VCaP (cell line): ENCODE data around the gene MAFB.

Experiments used
- H3K27ac ChIP-seq: fragments of 450-650 bp; 2 replicates; pipeline ENCODE4 v1.5.1; 2017
- CTCF ChIP-seq: fragments of 450-650 bp; conservative IDR thresholded peaks from 2 replicates; pipeline ENCODE4 v1.5.1; 2017; ENCODE audit warnings: mild to moderate bottlenecking, moderate library complexity

MAFB gene

GRCh38 chr20:40686434-40686882, 2.6 kb downstream of the MAFB start:
- H3K27ac ChIP-seq = peak overlapping the region; percentile 99
- TF ChIP-seq CTCF = no peak

DNA sequence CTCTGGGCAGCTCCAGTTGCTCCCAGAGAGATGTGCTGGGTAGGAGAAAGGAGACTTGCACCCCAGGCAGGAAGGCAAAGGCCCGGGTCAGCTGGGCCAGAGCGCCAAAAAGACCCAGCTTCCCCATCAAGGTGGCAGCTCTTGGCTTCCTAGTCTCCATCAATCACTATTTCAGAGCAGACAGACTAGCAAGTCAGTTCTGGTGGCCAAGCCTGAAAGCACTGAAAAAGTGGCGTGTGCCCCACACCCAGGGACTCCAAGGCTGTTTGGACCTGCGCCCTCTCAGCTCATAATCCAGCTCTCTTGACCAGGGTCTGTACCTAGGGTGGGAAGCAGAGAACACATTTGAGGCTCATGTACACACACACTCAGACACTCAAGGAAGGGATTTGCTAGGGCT, 3.7 kb downstream of the MAFB start:
- no peak overlapping the region; the same call in 1 of the 2 replicates for H3K27ac ChIP-seq
- no peak for TF ChIP-seq CTCF

DNA sequence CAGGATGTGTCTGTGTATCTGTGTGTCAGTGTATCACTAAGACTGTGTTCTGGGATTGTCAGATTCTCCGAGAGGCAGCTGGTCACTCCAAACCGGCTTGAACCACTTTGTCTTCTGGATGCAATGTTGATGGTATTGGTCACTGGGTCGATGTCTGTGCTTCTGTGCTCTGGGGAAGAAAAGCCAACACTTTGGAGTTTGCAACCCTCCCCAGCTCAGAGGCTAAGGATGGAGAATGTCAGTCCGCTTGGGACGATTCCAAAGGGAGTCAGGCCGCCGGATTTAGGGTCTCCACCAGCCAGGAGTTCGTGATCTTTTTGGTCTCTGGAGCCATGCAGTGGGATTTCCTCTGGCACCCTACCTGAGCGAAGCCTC, 5.2 kb downstream of the MAFB start:
- H3K27ac ChIP-seq = no peak overlapping the region
- no peak for TF ChIP-seq CTCF

DNA sequence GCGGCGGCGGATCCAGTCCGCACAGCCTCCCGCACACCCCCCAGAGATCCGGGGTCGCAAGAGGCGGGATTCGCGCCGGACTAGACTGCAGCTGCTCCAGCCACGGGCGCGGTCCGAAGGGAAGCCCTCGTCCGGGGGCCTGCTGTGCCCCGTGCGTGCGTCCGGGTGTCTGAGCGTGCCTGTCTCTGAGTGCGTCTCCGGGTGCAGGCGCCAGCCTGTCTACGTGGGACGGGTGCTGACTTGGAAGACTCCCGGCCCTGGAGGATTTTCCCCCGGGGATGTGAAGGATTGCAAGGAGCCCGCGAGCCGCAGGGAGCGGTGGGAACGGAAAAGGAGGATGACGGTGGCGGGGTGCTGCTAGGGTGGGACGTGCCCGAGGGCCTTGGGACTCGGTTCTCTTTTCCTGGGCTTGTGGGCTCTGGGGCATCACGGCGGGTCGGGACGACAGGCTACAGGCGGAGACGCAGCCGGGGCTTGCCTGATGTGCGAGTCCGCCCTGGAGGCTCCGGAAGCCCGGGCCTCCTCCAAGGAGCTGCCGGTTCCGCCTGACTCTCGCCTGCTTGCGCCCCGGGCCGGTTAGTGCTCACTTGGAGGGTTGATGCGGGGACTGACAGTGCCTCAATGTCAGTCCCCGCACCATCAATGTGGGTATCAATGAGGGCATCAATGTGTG, 5.7 kb downstream of the MAFB start:
- TF ChIP-seq CTCF = no peak
- H3K27ac ChIP-seq = no peak overlapping the region

DNA sequence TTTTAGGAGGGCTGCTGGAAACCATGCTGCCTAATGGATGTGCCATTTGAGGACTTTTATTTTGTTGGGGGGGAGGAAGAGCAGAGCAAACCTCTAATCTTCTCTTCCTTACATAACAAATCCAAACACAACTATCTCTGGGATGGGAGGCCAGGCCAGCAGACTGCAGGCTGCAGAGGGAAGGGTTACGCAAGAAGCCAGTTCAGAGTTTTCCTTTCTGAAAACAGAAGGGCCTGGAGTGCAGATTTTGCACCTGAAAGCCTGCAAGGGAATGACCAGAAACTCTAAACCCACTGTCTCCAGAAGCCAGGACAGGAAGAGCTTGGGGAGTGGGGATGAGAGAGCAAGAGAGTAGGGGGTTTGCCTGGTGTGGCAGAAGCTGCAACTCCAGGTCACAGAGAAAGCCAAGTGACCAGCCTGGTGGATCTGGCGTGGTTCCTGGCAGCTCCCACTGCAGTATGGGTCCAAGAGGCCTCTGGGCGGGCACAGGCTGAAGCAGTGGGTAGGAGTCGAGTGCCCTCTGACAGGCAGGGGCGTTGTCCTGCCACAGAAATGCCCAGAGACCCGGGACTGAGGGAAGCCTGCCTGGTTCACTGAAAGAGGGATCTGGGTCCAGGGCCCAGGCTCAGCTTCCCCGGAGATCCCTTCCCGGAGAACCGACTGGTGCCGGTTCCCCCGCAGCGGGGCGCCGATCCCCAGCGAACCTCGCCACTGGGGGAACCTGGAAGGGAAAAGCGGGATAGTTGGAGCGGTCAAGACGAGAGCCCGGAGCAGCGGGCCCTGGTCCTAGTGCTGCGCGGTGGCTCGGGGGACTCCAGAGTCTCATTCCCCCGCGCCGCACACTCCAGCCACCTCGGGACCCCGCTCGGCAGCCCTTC, 6.7 kb downstream of the MAFB start:
- H3K27ac ChIP-seq = no peak overlapping the region

GRCh38 chr20:40681684-40682083, 7.4 kb downstream of the MAFB start:
- no peak overlapping the region for H3K27ac ChIP-seq
- no peak for TF ChIP-seq CTCF

More for the DNA sequence above, 6.7 kb downstream of the MAFB start:
- no peak for TF ChIP-seq CTCF

DNA sequence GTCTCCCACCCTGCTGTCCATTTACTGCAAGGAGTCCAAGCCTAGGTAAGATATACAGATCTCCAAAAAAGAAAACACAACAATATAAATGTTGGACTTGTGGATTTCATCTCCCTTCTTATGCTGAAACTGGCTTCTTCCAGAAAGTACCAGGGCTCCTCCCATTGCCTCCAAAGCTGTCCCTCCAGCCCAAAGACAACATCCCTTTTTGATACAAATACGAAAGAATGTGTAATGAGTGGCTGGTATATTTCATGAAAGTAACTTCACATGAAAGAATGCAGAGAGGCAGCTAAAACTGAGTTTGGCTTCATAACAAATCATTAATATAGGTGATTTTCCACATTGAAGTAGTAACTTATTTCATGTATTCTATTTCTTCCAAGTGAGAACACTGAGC, 7.9 kb downstream of the MAFB start:
- TF ChIP-seq CTCF = no peak
- H3K27ac ChIP-seq = no peak overlapping the region
